PC-3 (cell line): ENCODE data around the gene WDR7. TPM values are rescaled to one million over a fixed set of nuclear protein-coding genes. Genes with fewer than 3 reads are reported as not detected.

Experiments
- ATAC-seq: fragments of 200-7000 bp; cut with Tn5 transposase; 2 replicates; pipeline ENCODE4 v1.9.1; 2020; ENCODE audit warnings: mild to moderate bottlenecking, moderate library complexity
- BruUV-seq: library from RNA; stranded (reverse); fragments of 400-500 nt; replicated peaks from 2 replicates; lab custom pipeline; 2021; lab: Mats Ljungman, UMichigan
- CTCF ChIA-PET: fragments of 300-600 bp; sonication (Branson Sonifier 250); formaldehyde crosslinking; loops from one replicate; lab custom pipeline; 2022; ENCODE audit warnings: antibody characterized with exemption; lab: Charles Lee
- POLR2A ChIA-PET: fragments of 300-600 bp; sonication (Branson Sonifier 250); formaldehyde crosslinking; loops from one replicate; lab custom pipeline; 2022; ENCODE audit warnings: antibody characterized with exemption; ENCODE audit not compliant: unreplicated experiment; lab: Charles Lee
- DNase-seq: peaks from one replicate; pipeline ENCODE4 v3.0.0-alpha.2; 2015
- H2AFZ ChIP-seq: fragments of 300-600 bp; sonication (generic); 2 replicates; pipeline ENCODE4 v1.6.0; 2016; ENCODE audit warnings: antibody characterized with exemption, low read length
- H3F3A ChIP-seq: fragments of 300-600 bp; sonication (generic); one replicate; pipeline ENCODE4 v1.6.0; 2017; ENCODE audit warnings: antibody characterized with exemption, low read length, control low read depth, mild to moderate bottlenecking; ENCODE audit not compliant: unreplicated experiment
- H3K27ac ChIP-seq: fragments of 300-600 bp; sonication (generic); 2 replicates; pipeline ENCODE4 v1.5.1; 2016; ENCODE audit warnings: mild to moderate bottlenecking, low read length
- H3K27me3 ChIP-seq: fragments of 300-600 bp; sonication (generic); 2 replicates; pipeline ENCODE4 v1.6.1; 2016; ENCODE audit warnings: low read length, mixed read lengths
- H3K36me3 ChIP-seq: fragments of 300-600 bp; sonication (generic); 2 replicates; pipeline ENCODE4 v1.6.1; 2016; ENCODE audit warnings: low read depth, mixed run types, low read length, mixed read lengths
- H3K4me1 ChIP-seq: fragments of 300-600 bp; sonication (generic); 2 replicates; pipeline ENCODE4 v1.5.1; 2016; ENCODE audit warnings: low read length; ENCODE audit not compliant: insufficient read depth
- H3K4me2 ChIP-seq: fragments of 300-600 bp; sonication (generic); 2 replicates; pipeline ENCODE4 v1.6.0; 2016; ENCODE audit warnings: low read length
- H3K4me3 ChIP-seq: fragments of 300-600 bp; sonication (generic); 2 replicates; pipeline ENCODE4 v1.5.1; 2016; ENCODE audit warnings: mild to moderate bottlenecking, low read length, mixed read lengths
- H3K79me2 ChIP-seq: fragments of 300-600 bp; sonication (generic); 2 replicates; pipeline ENCODE4 v1.6.1; 2017; ENCODE audit warnings: low read length, mixed read lengths
- H3K9ac ChIP-seq: fragments of 300-600 bp; sonication (generic); 2 replicates; pipeline ENCODE4 v1.6.0; 2016; ENCODE audit warnings: mild to moderate bottlenecking, low read length
- H3K9me2 ChIP-seq: fragments of 300-600 bp; sonication (generic); replicated peaks from 2 replicates; pipeline ENCODE4 v1.6.1; 2016; ENCODE audit warnings: mixed run types, low read length, mixed read lengths
- H3K9me3 ChIP-seq: fragments of 300-600 bp; sonication (generic); 2 replicates; pipeline ENCODE4 v1.6.1; 2016; ENCODE audit warnings: low read length, mixed read lengths
- H4K20me1 ChIP-seq: fragments of 300-600 bp; sonication (generic); 2 replicates; pipeline ENCODE4 v1.6.1; 2016; ENCODE audit warnings: low read length, mixed read lengths
- CTCF ChIP-seq: fragments of 300-600 bp; sonication (generic); conservative IDR thresholded peaks from 2 replicates; pipeline ENCODE4 v1.5.1; 2017; ENCODE audit warnings: antibody characterized with exemption, low read depth, mild to moderate bottlenecking, low read length
- EZH2 ChIP-seq: fragments of 300-600 bp; sonication (generic); IDR thresholded peaks from one replicate; pipeline ENCODE4 v1.6.1; 2017; ENCODE audit warnings: antibody characterized with exemption, mild to moderate bottlenecking, low read length; ENCODE audit not compliant: unreplicated experiment
- EZH2phosphoT487 ChIP-seq: fragments of 300-600 bp; sonication (generic); IDR thresholded peaks from 2 replicates; pipeline ENCODE4 v1.6.1; 2018; ENCODE audit warnings: mild to moderate bottlenecking, antibody characterized with exemption, low read length, borderline replicate concordance
- intact Hi-C: fragments of 100-400 bp; cut with micrococcal nuclease; formaldehyde crosslinking; loops from 2 replicates; pipeline ENCODE4 v1.9.0; 2023
- total RNA-seq: library from RNA; depleted of rRNA; stranded (reverse); fragments of >200 nt; gene quantifications from 2 replicates; pipeline ENCODE4 v1.2.3, GENCODE V29; 2014

WDR7 gene
- total RNA-seq, 1 experiment from 2014 or later, result 16.0 TPM

- no peak for ATAC-seq
- Histone ChIP-seq H3K27ac (no peak overlapping the region), H3F3A (no peaks in the 10 kb centered on the region), H3K79me2 (no peaks in the 10 kb centered on the region), H3K36me3 (no peaks in the 10 kb centered on the region), H3K9me2 (no peaks in the 10 kb centered on the region), H3K9ac (no peak overlapping the region), H2AFZ (no peak overlapping the region), H4K20me1 (no peaks in the 10 kb centered on the region), H3K9me3 (no peaks in the 10 kb centered on the region), H3K4me3 (no peak overlapping the region), H3K4me1 (no peaks in the 10 kb centered on the region), H3K4me2 (no peak overlapping the region), H3K27me3 (no peaks in the 10 kb centered on the region)
- no TSS peak for BruUV-seq
- CTCF ChIA-PET, result no interaction called here
- POLR2A ChIA-PET, result no interaction called here
- no peak for TF ChIP-seq CTCF
- TF ChIP-seq EZH2, result no peak
- TF ChIP-seq EZH2phosphoT487, result no peak
- no peak for DNase-seq
- intact Hi-C loops, result loop anchor here (10.0 kb wide), 1 partner anchor 229 kb away; no protein-coding TSS in a partner anchor
These were observed 124.5 kb downstream of the WDR7 start for GRCh38 chr18:56775701-56776100.

- Histone ChIP-seq H4K20me1 (no peaks in the 10 kb centered on the region), H3K27me3 (no peaks in the 10 kb centered on the region), H3K79me2 (no peaks in the 10 kb centered on the region), H3K36me3 (no peaks in the 10 kb centered on the region), H3K9me3 (no peaks in the 10 kb centered on the region), H3K4me2 (no peak overlapping the region), H2AFZ (no peak overlapping the region), H3K9ac (no peak overlapping the region), H3K9me2 (no peaks in the 10 kb centered on the region), H3K27ac (no peak overlapping the region), H3K4me1 (no peaks in the 10 kb centered on the region), H3K4me3 (no peak overlapping the region), H3F3A (no peaks in the 10 kb centered on the region)
- no peak for TF ChIP-seq EZH2phosphoT487
- TF ChIP-seq CTCF, result no peak
- no peak for TF ChIP-seq EZH2
- no peak for ATAC-seq
- CTCF ChIA-PET, result no interaction called here
- POLR2A ChIA-PET, result no interaction called here
- intact Hi-C loops, result no loop called here
- no peak for DNase-seq
- BruUV-seq, result no TSS peak
These were observed 136.2 kb downstream of the WDR7 start for GRCh38 chr18:56787390-56787789.

- DNase-seq (peak; percentile 68), ATAC-seq (peak; percentile 53; the same call in 1 of the 2 replicates)
- BruUV-seq, result no TSS peak
- Histone ChIP-seq H3K4me3 (no peak overlapping the region), H3K27me3 (no peaks in the 10 kb centered on the region), H3K4me2 (no peak overlapping the region), H2AFZ (no peak overlapping the region), H3K79me2 (no peaks in the 10 kb centered on the region), H3K27ac (no peak overlapping the region), H3K9ac (no peak overlapping the region), H3K36me3 (no peaks in the 10 kb centered on the region), H3F3A (no peaks in the 10 kb centered on the region), H3K4me1 (no peaks in the 10 kb centered on the region), H3K9me2 (no peaks in the 10 kb centered on the region), H3K9me3 (no peaks in the 10 kb centered on the region), H4K20me1 (no peaks in the 10 kb centered on the region)
- ChIA-PET CTCF (interaction anchor here (0.6 kb wide), 1 partner anchor 473 kb away, joined by 3 read pairs; no protein-coding TSS in a partner anchor), POLR2A (no interaction called here)
- TF ChIP-seq EZH2 (no peak), CTCF (peak; percentile 90)
- intact Hi-C loops, result no loop called here
These were observed 138.1 kb downstream of the WDR7 start for GRCh38 chr18:56789004-56789888.
